H1 (cell line): ENCODE measurements around the gene ARHGAP26.

ENCODE experiments used
- BRCA1 ChIP-seq: IDR thresholded peaks from 2 replicates; pipeline ENCODE4 v1.6.1; 2012; ENCODE audit warnings: low read depth, low read length, improper control_type of control experiment
- CREB1 ChIP-seq: IDR thresholded peaks from 2 replicates; pipeline ENCODE4 v1.6.1; 2012; ENCODE audit warnings: inconsistent platforms
- POLR2A ChIP-seq, 2 experiments: IDR thresholded peaks; 1 replicate in 1 of 2; 2 replicates in 1 of 2; pipeline ENCODE4 v1.6.1; 2011; ENCODE audit warnings: low read depth in 2 of 2, low read length in 2 of 2, mild to moderate bottlenecking in 2 of 2; ENCODE audit errors: control extremely low read depth in 1 of 2
- SP1 ChIP-seq: IDR thresholded peaks from 2 replicates; pipeline ENCODE4 v1.6.1; 2011; ENCODE audit warnings: low read depth, low read length
- YY1 ChIP-seq: IDR thresholded peaks from 2 replicates; pipeline ENCODE4 v1.6.1; 2011; ENCODE audit warnings: low read depth, mild to moderate bottlenecking, low read length
- TF ChIP-seq, protein P1 (sequence below), 3 experiments: IDR thresholded peaks; 1 replicate in 2 of 3; 2 replicates in 1 of 3; pipeline versions ENCODE4 v1.5.1 to v1.6.1; 2011; ENCODE audit warnings: low read length in 3 of 3, mild to moderate bottlenecking in 3 of 3, inconsistent platforms in 2 of 3, low read depth in 1 of 3, moderate library complexity in 1 of 3; ENCODE audit not compliant: insufficient read depth in 1 of 3; ENCODE audit errors: control extremely low read depth in 1 of 3

- TF ChIP-seq, protein P1, sequence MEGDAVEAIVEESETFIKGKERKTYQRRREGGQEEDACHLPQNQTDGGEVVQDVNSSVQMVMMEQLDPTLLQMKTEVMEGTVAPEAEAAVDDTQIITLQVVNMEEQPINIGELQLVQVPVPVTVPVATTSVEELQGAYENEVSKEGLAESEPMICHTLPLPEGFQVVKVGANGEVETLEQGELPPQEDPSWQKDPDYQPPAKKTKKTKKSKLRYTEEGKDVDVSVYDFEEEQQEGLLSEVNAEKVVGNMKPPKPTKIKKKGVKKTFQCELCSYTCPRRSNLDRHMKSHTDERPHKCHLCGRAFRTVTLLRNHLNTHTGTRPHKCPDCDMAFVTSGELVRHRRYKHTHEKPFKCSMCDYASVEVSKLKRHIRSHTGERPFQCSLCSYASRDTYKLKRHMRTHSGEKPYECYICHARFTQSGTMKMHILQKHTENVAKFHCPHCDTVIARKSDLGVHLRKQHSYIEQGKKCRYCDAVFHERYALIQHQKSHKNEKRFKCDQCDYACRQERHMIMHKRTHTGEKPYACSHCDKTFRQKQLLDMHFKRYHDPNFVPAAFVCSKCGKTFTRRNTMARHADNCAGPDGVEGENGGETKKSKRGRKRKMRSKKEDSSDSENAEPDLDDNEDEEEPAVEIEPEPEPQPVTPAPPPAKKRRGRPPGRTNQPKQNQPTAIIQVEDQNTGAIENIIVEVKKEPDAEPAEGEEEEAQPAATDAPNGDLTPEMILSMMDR (IDR thresholded peaks at IDR 0.05; ENCODE audit: control extremely low read depth in 1 of 3, insufficient read depth in 1 of 3, low read depth in 1 of 3, low read length in 3 of 3), result no peak
- TF ChIP-seq CREB1 (no peak), BRCA1 (no peak), POLR2A (IDR thresholded peaks at IDR 0.05; ENCODE audit: control extremely low read depth in 1 of 2, low read depth in 2 of 2, low read length in 2 of 2) (no peak), YY1 (no peak), SP1 (no peak)
Observed at GRCh38 chr5:142792865-142793232, 22.7 kb downstream of the ARHGAP26 start.
